HL-60 (cell line): ENCODE results near the gene BCL6.

ENCODE experiments used
- DNase-seq, 2 experiments: peaks; one replicate each; pipeline ENCODE4 v3.0.0-alpha.2; 2010 to 2020; ENCODE audit warnings: low read depth in 1 of 2, low spot score in 1 of 2
- H3K27ac ChIP-seq: fragments of 250-450 bp; sonication (Bioruptor Pico); replicated peaks from 2 replicates; pipeline ENCODE4 v1.5.1; 2020; ENCODE audit warnings: mild to moderate bottlenecking, moderate library complexity
- H3K27me3 ChIP-seq: fragments of 250-450 bp; sonication (Bioruptor Pico); 2 replicates; pipeline ENCODE4 v1.5.1; 2021; ENCODE audit warnings: mild to moderate bottlenecking, moderate library complexity; ENCODE audit not compliant: insufficient read depth, poor library complexity, severe bottlenecking
- H3K4me3 ChIP-seq: replicated peaks from 2 replicates; pipeline ENCODE4 v1.5.1; 2011; ENCODE audit warnings: mild to moderate bottlenecking, control low read depth, low read length; ENCODE audit not compliant: insufficient read depth
- GABPA ChIP-seq: IDR thresholded peaks from 2 replicates; pipeline ENCODE4 v1.6.1; 2012; ENCODE audit warnings: low read depth
- POLR2AphosphoS5 ChIP-seq: IDR thresholded peaks from 2 replicates; pipeline ENCODE4 v1.6.1; 2012; ENCODE audit warnings: low read depth
- REST ChIP-seq: IDR thresholded peaks from 2 replicates; pipeline ENCODE4 v1.6.1; 2012; ENCODE audit warnings: low read depth; ENCODE audit not compliant: insufficient replicate concordance
- SPI1 ChIP-seq: IDR thresholded peaks from 2 replicates; pipeline ENCODE4 v1.6.1; 2012; ENCODE audit warnings: low read depth, mild to moderate bottlenecking, borderline replicate concordance
- TF ChIP-seq, protein P1 (sequence below): IDR thresholded peaks from one replicate; pipeline ENCODE4 v1.5.1; 2011; ENCODE audit warnings: low read length, control low read depth, inconsistent platforms; ENCODE audit not compliant: insufficient read depth

Gene BCL6

GRCh38 chr3:187750513-187751123 is 5.3 kb upstream of the BCL6 start:
- no peak overlapping the region for H3K4me3 ChIP-seq

GRCh38 chr3:187750006-187750512 is 4.8 kb upstream of the BCL6 start:
- H3K27me3 ChIP-seq = no peaks in the 10 kb centered on the region
- TF ChIP-seq REST (no peak), SPI1 (no peak), GABPA (no peak), POLR2AphosphoS5 (no peak)
- TF ChIP-seq, protein P1, sequence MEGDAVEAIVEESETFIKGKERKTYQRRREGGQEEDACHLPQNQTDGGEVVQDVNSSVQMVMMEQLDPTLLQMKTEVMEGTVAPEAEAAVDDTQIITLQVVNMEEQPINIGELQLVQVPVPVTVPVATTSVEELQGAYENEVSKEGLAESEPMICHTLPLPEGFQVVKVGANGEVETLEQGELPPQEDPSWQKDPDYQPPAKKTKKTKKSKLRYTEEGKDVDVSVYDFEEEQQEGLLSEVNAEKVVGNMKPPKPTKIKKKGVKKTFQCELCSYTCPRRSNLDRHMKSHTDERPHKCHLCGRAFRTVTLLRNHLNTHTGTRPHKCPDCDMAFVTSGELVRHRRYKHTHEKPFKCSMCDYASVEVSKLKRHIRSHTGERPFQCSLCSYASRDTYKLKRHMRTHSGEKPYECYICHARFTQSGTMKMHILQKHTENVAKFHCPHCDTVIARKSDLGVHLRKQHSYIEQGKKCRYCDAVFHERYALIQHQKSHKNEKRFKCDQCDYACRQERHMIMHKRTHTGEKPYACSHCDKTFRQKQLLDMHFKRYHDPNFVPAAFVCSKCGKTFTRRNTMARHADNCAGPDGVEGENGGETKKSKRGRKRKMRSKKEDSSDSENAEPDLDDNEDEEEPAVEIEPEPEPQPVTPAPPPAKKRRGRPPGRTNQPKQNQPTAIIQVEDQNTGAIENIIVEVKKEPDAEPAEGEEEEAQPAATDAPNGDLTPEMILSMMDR = no peak
- DNase-seq = no peak
- no peak overlapping the region for H3K4me3 ChIP-seq
- H3K27ac ChIP-seq = no peak overlapping the region

More at GRCh38 chr3:187750513-187751123, 5.3 kb upstream of the BCL6 start:
- TF ChIP-seq SPI1 (no peak), GABPA (no peak), POLR2AphosphoS5 (no peak), REST (no peak)
- TF ChIP-seq, protein P1 = no peak
- no peaks in the 10 kb centered on the region for H3K27me3 ChIP-seq
- no peak overlapping the region for H3K27ac ChIP-seq
- no peak for DNase-seq

GRCh38 chr3:187748050-187748481 is 2.8 kb upstream of the BCL6 start:
- Histone ChIP-seq H3K27me3 (no peaks in the 10 kb centered on the region), H3K27ac (no peak overlapping the region), H3K4me3 (no peak overlapping the region)
- DNase-seq = peak; percentile 55 to 89
- TF ChIP-seq GABPA (no peak), SPI1 (no peak)
- TF ChIP-seq, protein P1 = peak; percentile 88

- H3K27ac ChIP-seq = no peak overlapping the region
- no peak for DNase-seq
- no peaks in the 10 kb centered on the region for H3K27me3 ChIP-seq
- no peak for TF ChIP-seq POLR2AphosphoS5
- TF ChIP-seq SPI1 = no peak
- TF ChIP-seq REST = no peak
- TF ChIP-seq, protein P1 = no peak
- no peak for TF ChIP-seq GABPA
- no peak overlapping the region for H3K4me3 ChIP-seq
Observed at GRCh38 chr3:187747506-187747905, 2.2 kb upstream of the BCL6 start.
